Activated CD4-positive, alpha-beta T cell treated with anti-CD3 and anti-CD28 coated beads, Interleukin-2, amount 50 U/mL, for 24 hours (primary cell): Measurements from ENCODE around the gene ELMOD3.
"Not testable (repeated sequence)": the region's sequence is repeated elsewhere in the genome, so short reads cannot be mapped to it uniquely, and the experiment has no call there.

Experiments
- DNase-seq, 2 donors: peaks; one replicate each; pipeline ENCODE4 v3.0.0-alpha.2; 2020; ENCODE audit warnings: low read depth in 1 of 2, low spot score in 1 of 2

Gene ELMOD3

GRCh38 chr2:85371045-85371444, 16.5 kb downstream of the ELMOD3 start:
- no peak for DNase-seq

- DNase-seq: no peak
Observed at GRCh38 chr2:85376291-85377065, 21.9 kb downstream of the ELMOD3 start.

GRCh38 chr2:85377083-85377482, 22.5 kb downstream of the ELMOD3 start:
- DNase-seq: no peak

GRCh38 chr2:85378257-85378656, 23.7 kb downstream of the ELMOD3 start:
- DNase-seq: no peak

- DNase-seq: no peak
Observed at GRCh38 chr2:85380048-85380447, 25.5 kb downstream of the ELMOD3 start.

GRCh38 chr2:85383151-85383550, 28.6 kb downstream of the ELMOD3 start:
- DNase-seq: not testable (repeated sequence)

GRCh38 chr2:85383850-85384249, 29.3 kb downstream of the ELMOD3 start:
- DNase-seq: no peak

- no peak for DNase-seq
Observed at GRCh38 chr2:85385746-85386145, 31.2 kb downstream of the ELMOD3 start.

GRCh38 chr2:85387754-85388153, 33.2 kb downstream of the ELMOD3 start:
- DNase-seq: no peak

- DNase-seq: no peak
Observed at GRCh38 chr2:85388878-85389538, 34.4 kb downstream of the ELMOD3 start.

- DNase-seq: peak; percentile 47 to 51
Observed at GRCh38 chr2:85390941-85391669, 36.5 kb downstream of the ELMOD3 start.

GRCh38 chr2:85393836-85394235, 39.3 kb downstream of the ELMOD3 start:
- DNase-seq: no peak

- DNase-seq: no peak
Observed at GRCh38 chr2:85394261-85394681, 39.7 kb downstream of the ELMOD3 start.

GRCh38 chr2:85394976-85395375, 40.4 kb downstream of the ELMOD3 start:
- no peak for DNase-seq

GRCh38 chr2:85395912-85396475, 41.4 kb downstream of the ELMOD3 start:
- no peak for DNase-seq

- DNase-seq: no peak
Observed at GRCh38 chr2:85396531-85397470, 42.2 kb downstream of the ELMOD3 start.

- DNase-seq: no peak
Observed at GRCh38 chr2:85397925-85398331, 43.4 kb downstream of the ELMOD3 start.

- DNase-seq: no peak
Observed at GRCh38 chr2:85398426-85399182, 44.0 kb downstream of the ELMOD3 start.

GRCh38 chr2:85399183-85399455, 44.5 kb downstream of the ELMOD3 start:
- no peak for DNase-seq

GRCh38 chr2:85400023-85400422, 45.5 kb downstream of the ELMOD3 start:
- no peak for DNase-seq
